Memory B cell (primary cell): ENCODE results near the gene RAB21.

Source experiments
- ATAC-seq: fragments of 150-1000 bp; cut with Tn5 transposase; 2 replicates; pipeline ENCODE4 v1.10.0; 2021; ENCODE audit warnings: low read depth, mild to moderate bottlenecking, moderate library complexity
- DNase-seq, 2 donors: peaks; one replicate each; pipeline ENCODE4 v3.0.0; 2022; ENCODE audit warnings: low spot score in 2 of 2
- H3K27ac Mint-ChIP-seq: one replicate; pipeline ENCODE4 v1.8.0; 2022; ENCODE audit warnings: mild to moderate bottlenecking, moderate library complexity, mixed read lengths
- H3K27me3 Mint-ChIP-seq: one replicate; pipeline ENCODE4 v1.8.0; 2022; ENCODE audit warnings: mixed read lengths
- H3K36me3 Mint-ChIP-seq: one replicate; pipeline ENCODE4 v1.8.0; 2022; ENCODE audit warnings: mild to moderate bottlenecking, mixed read lengths
- H3K4me1 Mint-ChIP-seq: one replicate; pipeline ENCODE4 v1.8.0; 2022; ENCODE audit warnings: mixed read lengths
- H3K4me3 Mint-ChIP-seq: one replicate; pipeline ENCODE4 v1.8.0; 2022; ENCODE audit warnings: mild to moderate bottlenecking, moderate library complexity, mixed read lengths
- H3K9me3 Mint-ChIP-seq: one replicate; pipeline ENCODE4 v1.8.0; 2022; ENCODE audit warnings: mixed read lengths

RAB21 gene

GRCh38 chr12:71849109-71849851 is 94.6 kb downstream of the RAB21 start:
- ATAC-seq (no peak), DNase-seq (no peak)
- Mint-ChIP-seq H3K4me1 (peaks cover 16% of the 10 kb centered on the region), H3K4me3 (no peak overlapping the region), H3K36me3 (peaks cover 16% of the 10 kb centered on the region), H3K27ac (no peak overlapping the region), H3K9me3 (peaks cover 7% of the 10 kb centered on the region), H3K27me3 (no peaks in the 10 kb centered on the region)
